Measurements from ENCODE around the gene PDE1A.

- TF ChIP-seq CTCF (conservative IDR thresholded peaks at IDR 0.05 in 1 of 2, IDR thresholded peaks at IDR 0.05 in 1 of 2; ENCODE audit: extremely low read depth in 1 of 2, insufficient read depth in 1 of 2, low read depth in 1 of 2, low read length in 2 of 2) (no peak), EZH2 (IDR thresholded peaks at IDR 0.05; ENCODE audit: borderline replicate concordance, low read length) (no peak)
Observed at GRCh38 chr2:182416191-182416590, 10.6 kb downstream of the PDE1A start.
